Astrocyte of the cerebellum (primary cell): Measurements from ENCODE around the gene EIPR1.

Source experiments
- DNase-seq: peaks from one replicate; pipeline ENCODE4 v3.0.0-alpha.2; 2011; ENCODE audit warnings: low read depth
- H3K4me3 ChIP-seq: 2 replicates; pipeline ENCODE4 v1.5.1; 2011; ENCODE audit warnings: mild to moderate bottlenecking, low read depth, low read length, moderate library complexity
- in situ Hi-C: cut with HindIII; loops from 2 replicates; pipeline ENCODE4 v1.10.0; 2017; ENCODE audit warnings: low sequenced_read_pairs
- TF ChIP-seq, protein P1 (sequence below): IDR thresholded peaks from 2 replicates; pipeline ENCODE4 v1.5.1; 2012; ENCODE audit warnings: low read length, low read depth, moderate library complexity, mild to moderate bottlenecking; ENCODE audit errors: missing control alignments

Gene EIPR1

DNA sequence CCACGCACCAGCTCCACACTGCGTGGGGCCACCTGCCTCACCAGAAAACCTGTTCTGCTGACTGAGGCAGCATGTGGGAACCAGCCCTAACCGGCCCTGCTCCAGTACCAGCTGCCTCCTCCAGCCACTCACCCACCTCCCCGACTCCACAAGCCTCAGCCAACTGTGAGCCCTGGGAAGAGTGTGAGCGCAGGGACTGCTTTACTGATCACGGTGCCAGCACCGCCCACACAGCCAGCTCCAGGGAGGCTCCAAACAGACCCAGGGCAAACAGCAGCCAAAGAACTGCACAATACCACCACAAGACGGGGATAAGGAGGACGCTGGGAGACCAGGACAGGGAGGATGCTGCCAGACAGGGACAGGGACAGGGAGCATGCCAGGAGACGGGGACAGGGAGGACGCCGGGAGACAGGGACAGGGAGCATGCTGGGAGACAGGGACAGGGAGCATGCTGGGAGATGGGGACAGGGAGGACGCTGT is 28.4 kb downstream of the EIPR1 start:
- DNase-seq: no peak
- H3K4me3 ChIP-seq: no peak overlapping the region
- in situ Hi-C loops: no loop called here
- TF ChIP-seq, protein P1, sequence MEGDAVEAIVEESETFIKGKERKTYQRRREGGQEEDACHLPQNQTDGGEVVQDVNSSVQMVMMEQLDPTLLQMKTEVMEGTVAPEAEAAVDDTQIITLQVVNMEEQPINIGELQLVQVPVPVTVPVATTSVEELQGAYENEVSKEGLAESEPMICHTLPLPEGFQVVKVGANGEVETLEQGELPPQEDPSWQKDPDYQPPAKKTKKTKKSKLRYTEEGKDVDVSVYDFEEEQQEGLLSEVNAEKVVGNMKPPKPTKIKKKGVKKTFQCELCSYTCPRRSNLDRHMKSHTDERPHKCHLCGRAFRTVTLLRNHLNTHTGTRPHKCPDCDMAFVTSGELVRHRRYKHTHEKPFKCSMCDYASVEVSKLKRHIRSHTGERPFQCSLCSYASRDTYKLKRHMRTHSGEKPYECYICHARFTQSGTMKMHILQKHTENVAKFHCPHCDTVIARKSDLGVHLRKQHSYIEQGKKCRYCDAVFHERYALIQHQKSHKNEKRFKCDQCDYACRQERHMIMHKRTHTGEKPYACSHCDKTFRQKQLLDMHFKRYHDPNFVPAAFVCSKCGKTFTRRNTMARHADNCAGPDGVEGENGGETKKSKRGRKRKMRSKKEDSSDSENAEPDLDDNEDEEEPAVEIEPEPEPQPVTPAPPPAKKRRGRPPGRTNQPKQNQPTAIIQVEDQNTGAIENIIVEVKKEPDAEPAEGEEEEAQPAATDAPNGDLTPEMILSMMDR: no peak

DNA sequence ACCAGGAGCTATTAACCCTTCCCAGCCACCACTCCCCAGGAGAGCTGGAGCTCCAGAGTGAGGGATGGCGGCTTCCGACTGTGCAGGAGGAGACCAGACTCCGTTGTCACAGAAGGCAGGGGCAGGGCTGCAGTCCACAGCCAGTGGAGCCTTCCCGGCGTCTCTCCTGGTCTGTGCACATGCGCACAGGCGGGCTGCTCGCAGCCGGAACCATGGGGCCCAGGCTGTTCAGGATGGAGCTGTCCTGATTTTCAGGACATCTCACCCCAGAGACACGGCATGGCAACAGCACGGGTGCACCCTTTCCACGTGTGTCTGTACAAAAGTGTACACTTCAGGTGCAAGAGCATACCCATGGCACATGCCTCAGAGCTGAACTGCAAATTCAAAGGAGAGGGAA is 28.9 kb downstream of the EIPR1 start:
- DNase-seq: no peak
- in situ Hi-C loops: no loop called here
- no peak overlapping the region for H3K4me3 ChIP-seq
- TF ChIP-seq, protein P1: no peak

DNA sequence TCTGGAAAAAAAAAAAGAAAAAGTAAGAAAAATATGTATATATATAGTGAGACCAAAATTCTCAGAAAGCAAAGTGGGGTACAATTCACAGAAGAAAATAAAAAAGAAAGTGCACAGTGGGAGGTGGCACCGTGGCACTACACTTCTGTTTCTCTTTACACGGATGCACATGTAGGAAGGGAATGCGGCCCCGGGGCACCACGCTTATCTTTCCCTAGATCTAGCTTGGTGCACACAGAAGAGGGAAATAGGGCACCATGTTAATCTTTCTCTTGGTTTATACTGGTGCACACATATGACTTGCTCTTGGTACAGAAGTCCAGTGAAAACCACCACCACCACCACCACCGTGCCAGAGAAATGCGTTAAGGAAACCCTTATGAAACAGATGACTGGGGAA is 32.0 kb downstream of the EIPR1 start:
- TF ChIP-seq, protein P1: no peak
- in situ Hi-C loops: no loop called here
- DNase-seq: no peak
- H3K4me3 ChIP-seq: no peak overlapping the region

DNA sequence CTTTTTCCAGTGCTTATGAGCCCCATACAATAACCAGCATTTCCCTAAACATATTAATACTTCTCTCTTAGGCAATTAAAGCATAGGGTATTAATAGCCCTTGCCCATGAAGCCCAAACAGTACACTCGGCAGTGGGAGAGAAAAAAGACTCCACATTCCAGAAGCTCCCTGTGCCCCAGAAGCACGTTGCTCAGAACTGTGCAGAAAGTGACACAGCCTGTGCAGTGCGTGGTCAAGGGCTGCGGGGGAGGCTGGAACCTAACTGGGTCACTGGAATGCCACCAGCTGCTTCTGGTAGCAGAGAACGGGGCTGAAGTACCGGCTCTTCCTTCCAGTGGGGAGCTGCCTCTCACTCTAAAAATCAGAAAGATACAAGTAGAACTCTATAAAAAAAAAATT is 32.7 kb downstream of the EIPR1 start:
- no peak for DNase-seq
- in situ Hi-C loops: no loop called here
- no peak overlapping the region for H3K4me3 ChIP-seq
- TF ChIP-seq, protein P1: no peak

DNA sequence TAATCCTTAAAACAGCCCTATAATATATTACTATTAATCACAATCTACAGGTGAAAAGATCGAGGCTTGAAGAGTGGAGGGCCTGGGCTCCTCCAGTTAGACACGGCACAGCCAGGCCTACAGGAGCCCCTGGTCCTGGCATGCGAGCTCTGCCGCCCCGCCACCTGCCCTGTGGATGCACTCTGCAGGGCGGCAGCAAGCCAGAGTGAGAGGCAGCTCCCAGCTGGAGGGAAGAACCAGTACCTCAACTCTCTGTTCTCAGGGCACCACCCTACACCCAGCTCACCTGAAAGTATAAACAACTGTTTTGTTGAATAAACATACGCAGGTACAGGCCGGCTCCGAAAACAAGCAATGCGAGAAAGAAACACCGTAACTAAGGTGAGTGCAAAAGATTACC is 34.6 kb downstream of the EIPR1 start:
- H3K4me3 ChIP-seq: no peak overlapping the region
- DNase-seq: no peak
- in situ Hi-C loops: no loop called here
- TF ChIP-seq, protein P1: no peak

DNA sequence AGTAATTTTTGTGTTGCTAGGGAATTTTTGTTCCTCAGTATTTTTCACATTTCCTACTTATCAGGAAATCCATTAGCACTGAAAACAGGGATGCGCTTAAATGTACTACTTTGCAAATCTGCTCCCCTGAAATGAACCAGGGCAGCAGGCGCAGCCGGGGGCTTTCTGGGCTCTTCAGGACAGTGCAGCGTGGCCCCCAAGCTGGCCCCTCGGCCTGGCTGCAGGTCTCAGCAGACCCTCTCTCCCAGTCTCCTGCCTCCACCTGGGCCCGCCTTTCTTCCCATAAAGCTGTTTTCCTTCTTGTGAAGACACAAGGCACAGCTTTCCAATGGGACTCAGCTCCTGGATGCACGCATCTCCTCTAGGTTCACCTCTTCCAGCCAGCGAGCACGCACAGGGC is 35.3 kb downstream of the EIPR1 start:
- in situ Hi-C loops: no loop called here
- TF ChIP-seq, protein P1: no peak
- H3K4me3 ChIP-seq: no peak overlapping the region
- no peak for DNase-seq

DNA sequence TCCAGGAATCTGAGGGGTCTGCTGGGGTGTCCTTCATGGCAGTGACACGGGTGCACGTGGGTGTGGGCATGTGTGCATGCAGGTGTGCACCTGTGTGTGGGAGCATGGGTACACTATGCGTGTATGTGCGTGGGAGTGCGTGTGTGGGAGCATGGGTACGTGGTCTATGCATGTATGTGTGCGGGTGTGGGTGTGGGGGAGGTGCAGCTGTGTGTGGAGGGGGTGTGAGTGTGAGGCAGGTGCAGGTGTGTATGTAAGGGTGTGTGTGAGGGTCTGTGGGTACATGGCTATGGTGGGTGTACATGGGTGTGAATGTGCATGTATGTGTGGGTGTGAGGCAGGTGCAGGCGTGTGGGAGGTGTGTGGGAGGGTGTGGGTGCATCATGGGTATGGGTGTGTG is 36.3 kb downstream of the EIPR1 start:
- in situ Hi-C loops: no loop called here
- TF ChIP-seq, protein P1: no peak
- DNase-seq: no peak
- no peak overlapping the region for H3K4me3 ChIP-seq
